GM19035 (cell line): Measurements from ENCODE around the gene PTPN11.
A peak's percentile ranks its signal among the peaks of the same experiment; 100 is the strongest.
"Not testable (repeated sequence)": the region's sequence is repeated elsewhere in the genome, so short reads cannot be mapped to it uniquely, and the experiment has no call there.

ENCODE experiments used
- ATAC-seq: cut with Tn5 transposase; IDR thresholded peaks from one replicate; pipeline ENCODE4 v1.9.1; 2021; ENCODE audit not compliant: unreplicated experiment

The PTPN11 gene

GRCh38 chr12:112409064-112409905 is 9.5 kb upstream of the PTPN11 start, which contains the start of gene RPL6:
Gene RPL6 (minus strand): TSS chr12:112409605. CDS start chr12:112408656, 949 bp downstream.
- ATAC-seq: peak; percentile 90

DNA sequence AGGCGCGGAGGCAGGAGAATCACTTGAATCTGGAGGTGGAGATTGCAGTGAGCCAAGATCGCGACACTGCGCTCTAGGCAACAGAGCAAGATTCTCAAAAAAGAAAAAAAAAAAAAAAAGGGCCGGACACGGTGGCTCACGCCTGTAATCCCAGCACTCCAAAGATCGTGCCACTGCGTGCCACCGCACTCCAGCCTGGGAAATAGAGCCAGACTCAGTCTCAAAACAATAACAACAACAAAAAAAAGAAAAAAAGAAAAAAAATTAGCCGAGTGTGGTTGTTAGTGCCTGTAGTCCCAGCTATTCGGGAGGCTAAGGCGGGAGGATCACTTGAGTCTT is 8.9 kb upstream of the PTPN11 start:
- ATAC-seq: no peak

DNA sequence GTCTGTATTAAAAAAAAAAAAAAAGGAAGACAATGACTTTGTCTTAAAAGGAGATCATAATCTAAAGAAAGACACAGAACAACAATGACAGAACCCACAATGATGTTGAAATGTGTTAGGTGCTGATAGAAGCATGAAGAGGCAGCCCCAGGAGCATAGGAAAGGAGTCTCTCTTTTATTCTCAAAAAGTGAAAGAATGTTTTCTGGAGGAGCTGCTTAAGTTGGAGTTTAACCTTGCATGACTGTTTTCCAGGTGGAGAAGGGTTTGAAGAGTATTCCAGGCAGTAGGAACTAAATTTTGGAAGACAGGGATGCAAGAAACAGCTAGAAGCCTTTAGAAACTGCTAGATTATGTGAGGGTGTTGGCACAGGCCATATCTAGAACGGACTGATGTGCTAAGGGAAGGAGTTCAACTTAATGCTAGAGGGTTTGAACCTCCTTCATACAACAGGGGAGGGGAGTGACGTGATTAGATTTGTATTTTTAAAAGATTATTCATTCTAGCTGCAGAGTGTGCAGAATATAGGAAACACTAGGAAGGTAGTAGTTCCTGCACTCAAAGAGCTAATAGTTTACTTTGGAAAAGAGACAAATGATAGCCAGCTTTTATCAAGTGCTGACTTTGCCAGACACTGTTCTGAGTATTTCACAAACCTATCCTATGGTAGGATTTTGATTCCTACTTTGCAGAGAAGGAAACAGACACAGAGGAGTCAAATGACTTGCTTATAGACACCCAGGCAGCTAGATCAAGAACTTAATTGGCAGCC is 4.7 kb upstream of the PTPN11 start:
- no peak for ATAC-seq

DNA sequence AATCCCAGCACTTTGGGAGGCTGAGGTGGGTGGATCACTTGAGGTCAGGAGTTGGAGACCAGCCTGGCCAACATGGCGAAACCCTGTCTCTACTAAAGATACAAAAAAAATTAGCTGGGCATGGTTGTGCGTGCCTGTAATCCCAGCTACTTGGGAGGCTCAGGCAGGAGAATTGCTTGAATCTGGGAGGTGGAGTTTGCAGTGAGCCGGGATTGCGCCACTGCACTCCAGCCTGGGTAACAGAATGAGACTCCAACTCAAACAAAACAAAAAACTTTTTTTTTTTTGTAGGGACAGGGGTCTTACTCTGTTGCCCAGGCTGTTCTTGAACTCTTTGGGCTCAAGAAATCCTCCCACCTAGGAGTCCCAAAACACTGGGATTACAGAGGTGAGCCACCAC is 3.3 kb upstream of the PTPN11 start:
- ATAC-seq: not testable (repeated sequence)

- ATAC-seq: no peak
Measured at GRCh38 chr12:112418273-112418607, 507 bp upstream of the PTPN11 start.

DNA sequence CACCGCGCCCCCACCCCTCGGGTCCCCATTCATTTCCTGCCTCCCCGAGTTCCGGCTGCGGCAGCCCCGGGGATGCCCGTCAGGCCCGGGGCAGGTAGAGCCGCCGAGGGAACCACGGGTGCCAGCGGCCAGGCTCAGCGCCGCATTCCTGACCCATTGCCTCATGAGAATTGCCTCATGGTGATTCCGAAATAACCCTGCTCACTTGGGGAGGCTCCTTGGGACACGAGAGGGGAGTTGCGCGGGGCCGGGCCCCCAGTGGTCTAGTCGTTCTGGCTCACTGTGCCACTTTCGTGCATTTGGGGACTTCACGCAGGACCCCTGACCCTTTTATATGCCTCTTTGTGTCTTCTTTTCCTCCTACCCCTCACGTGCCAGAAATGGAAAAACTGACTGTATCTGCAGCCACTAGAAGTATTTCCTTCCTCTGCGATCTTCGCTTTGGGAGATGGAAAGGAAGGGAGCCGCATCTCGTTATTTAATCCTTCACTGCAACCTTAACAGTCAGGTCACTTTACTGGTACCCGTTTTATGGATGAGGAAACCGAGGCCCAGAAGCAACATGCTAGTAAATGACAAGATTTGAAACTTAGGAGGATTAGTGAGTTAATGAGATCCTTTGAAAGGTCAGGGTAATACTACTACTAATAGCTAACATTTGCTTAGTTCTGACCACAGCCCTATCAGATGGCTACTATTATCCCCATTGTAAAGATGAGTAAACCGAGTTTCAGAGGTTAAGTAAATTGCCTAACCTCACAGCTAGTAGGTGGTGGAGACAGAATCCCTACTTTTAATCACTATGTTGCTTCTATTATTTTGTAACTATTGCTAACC is 768 bp downstream of the PTPN11 start:
- ATAC-seq: peak; percentile 6

DNA sequence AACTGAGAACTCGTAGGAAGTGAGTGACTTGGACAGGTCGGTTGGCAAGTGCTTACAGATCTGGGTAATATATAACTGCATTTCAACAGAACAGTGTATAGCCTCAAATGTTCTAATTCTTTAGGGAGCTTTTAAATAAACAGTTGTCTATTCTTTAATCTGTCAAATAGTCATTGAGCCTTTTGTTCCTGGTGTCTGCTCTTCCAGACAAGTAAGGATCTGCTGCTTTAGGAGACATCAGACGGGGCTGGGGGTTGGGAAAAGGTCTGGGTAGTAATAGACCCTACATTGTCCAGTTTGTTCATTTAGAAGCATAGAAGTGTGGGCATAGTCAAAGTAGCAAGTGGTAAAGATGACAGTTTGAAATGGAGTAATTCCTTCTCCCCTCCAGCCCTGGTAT is 2.0 kb downstream of the PTPN11 start:
- ATAC-seq: no peak

DNA sequence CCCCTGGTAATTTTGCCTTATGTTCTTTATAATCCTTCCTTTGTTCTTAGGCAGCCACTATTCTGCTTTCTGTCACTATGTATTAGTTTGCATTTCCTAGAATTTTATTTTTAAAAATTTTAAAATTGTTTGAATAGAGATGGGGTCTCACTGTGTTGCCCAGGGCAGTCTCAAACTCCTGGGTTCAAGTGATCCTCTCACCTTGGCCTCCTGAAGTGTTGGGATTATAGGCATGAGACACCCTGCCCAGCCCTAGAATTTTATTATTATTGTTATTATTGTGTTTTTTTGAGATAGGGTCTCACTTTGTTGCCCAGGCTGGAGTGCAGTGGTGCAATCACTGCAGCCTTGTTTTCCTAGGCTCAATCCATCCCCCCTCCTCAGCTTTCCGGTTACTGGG is 2.6 kb downstream of the PTPN11 start:
- no peak for ATAC-seq

GRCh38 chr12:112422531-112422930 is 3.8 kb downstream of the PTPN11 start:
- ATAC-seq: no peak

- ATAC-seq: no peak
Measured at GRCh38 chr12:112424126-112424525, 5.4 kb downstream of the PTPN11 start.

- ATAC-seq: no peak
Measured at GRCh38 chr12:112425582-112426382, 7.0 kb downstream of the PTPN11 start.

DNA sequence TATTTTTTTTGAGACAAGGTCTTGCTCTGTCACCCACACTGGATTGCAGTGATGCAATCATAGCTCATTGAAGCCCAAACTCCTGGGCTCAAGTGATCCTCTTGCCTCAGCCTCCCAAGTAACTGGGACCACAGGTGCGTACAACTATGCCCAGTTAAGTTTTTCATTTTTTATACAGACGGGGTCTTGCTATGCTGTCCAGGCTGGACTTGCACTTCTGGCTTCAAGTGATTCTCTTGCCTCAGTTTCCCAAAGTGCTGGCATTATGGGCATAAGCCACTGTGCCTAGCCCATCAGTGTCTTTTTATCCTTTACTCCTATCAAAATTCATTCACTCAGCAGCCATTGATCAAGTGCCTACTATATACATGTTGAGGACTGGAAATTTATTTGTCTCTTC is 9.0 kb downstream of the PTPN11 start:
- ATAC-seq: no peak

DNA sequence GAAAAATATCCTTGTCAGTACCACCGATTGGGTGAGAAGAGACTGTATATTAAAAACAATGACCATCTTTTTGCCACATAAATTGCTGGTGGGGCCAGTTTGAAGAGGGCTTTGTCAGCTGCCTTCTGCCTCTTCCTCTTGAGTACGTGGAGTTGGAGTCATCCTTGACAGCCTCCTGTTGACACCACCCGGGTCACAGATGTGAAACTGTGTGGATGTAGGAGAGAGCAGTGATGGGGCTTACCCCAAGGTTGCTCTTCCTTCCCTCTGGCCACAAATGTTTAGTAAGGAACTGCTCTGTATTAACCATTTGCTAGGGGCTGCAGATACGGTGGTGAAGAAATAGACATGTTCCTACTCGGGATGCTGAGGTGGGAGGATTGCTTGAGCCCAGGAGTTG is 12.2 kb downstream of the PTPN11 start:
- ATAC-seq: no peak

GRCh38 chr12:112431965-112432364 is 13.2 kb downstream of the PTPN11 start:
- no peak for ATAC-seq

GRCh38 chr12:112433551-112433950 is 14.8 kb downstream of the PTPN11 start:
- no peak for ATAC-seq

DNA sequence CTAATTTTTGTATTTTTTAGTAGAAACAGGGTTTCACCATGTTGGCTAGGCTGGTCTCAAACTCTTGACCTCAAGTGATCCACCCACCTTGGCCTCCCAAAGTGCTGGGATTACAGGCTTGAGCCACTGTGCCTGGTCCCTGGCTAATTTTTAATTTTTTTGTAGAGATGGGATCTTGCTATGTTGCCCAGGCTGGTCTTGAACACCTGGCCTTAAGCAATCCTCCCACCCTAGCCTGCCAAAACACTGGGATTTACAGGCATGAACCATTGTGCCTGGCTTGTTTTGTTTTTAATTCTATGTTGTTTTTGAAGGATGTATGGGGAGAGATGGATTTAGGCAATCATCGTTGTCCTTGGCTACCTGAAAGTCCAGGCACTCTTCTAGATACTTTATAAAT is 19.9 kb downstream of the PTPN11 start:
- not testable (repeated sequence) for ATAC-seq

DNA sequence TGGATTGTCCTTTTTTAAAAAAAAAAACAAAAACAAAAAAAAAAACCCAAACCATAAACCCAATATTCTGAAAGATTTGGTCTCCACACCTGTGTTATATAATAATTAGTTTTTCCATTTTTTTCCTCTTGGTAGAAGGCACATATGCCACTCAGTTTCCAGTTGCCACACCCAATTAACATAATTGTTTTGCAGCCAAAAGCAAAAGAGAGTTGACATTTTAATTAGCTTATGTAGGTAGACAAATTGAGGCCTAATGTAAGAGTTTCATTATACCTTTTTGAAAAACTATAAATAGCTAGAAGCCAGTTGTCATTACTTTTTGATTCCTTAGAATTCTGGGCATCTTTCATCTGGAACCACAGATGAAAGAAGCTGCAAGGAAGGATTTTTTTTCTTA is 21.0 kb downstream of the PTPN11 start:
- no peak for ATAC-seq

DNA sequence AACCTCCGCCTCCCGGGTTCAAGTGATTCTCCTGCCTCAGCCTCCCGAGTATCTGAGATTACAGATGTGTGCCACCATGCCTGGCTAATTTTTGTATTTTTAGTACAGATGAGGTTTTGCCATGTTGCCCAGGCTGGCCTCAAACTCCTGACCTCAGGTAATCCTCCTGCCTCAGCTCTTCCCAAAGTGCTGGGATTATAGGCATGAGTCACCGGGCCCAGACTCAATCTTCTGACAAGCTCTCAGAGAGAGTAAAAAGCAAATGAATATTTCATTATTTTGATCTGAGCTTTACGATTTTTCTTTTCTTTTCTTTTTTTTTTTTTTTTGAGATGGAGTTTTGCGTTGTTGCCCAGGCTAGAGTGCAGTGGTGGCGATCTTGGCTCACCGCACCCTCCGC is 21.9 kb downstream of the PTPN11 start:
- not testable (repeated sequence) for ATAC-seq

DNA sequence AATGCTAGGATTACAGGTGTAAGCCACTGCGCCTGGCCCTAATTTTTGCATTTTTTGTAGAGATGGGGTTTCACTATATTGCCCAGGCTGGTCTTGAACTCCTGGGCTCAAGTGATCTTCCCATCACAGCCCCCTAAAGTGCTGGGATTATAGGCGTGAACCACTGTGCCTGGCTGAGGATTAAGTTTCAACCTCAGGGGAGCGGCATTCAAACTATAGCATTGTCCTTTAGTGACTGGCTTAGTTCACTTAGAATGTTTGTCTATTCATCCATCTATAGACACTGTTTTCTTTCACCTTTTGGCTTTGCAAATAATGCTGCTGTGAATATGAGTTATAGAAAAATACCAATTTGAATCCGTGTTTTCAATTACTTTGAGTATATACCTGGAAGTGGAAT is 25.2 kb downstream of the PTPN11 start:
- no peak for ATAC-seq

GRCh38 chr12:112446008-112446725 is 27.4 kb downstream of the PTPN11 start:
- ATAC-seq: no peak
